Measurements from ENCODE around the gene RNASE8. TPM values are rescaled to one million over a fixed set of nuclear protein-coding genes. Genes with fewer than 3 reads are reported as not detected.

Gene RNASE8
- total RNA-seq, 1 experiment from 2014 or later, result not detected

GRCh38 chr14:21105095-21105494, 47.5 kb downstream of the RNASE8 start:
- no peak for DNase-seq (ENCODE audit: low spot score)

- DNase-seq (ENCODE audit: low spot score), result no peak
Measured at GRCh38 chr14:21106176-21106497, 48.5 kb downstream of the RNASE8 start.

GRCh38 chr14:21106498-21107282, 49.1 kb downstream of the RNASE8 start:
- DNase-seq (ENCODE audit: low spot score), result peak; percentile 71

GRCh38 chr14:21107283-21107800, 49.7 kb downstream of the RNASE8 start:
- no peak for DNase-seq (ENCODE audit: low spot score)

Other genes starting within 250 kb of the RNASE8 start
- not detected in 2 replicates for gene RNASE3, start 166.4 kb upstream of the RNASE8 start, total RNA-seq (2014; rRNA removed; shearing (Covaris generic))
- gene RNASE2, start 102.3 kb upstream of the RNASE8 start, total RNA-seq (2014; rRNA removed; shearing (Covaris generic)), result not detected in 2 replicates
- 47.1 and 49.6 TPM in 2 replicates for gene METTL17, start 67.8 kb upstream of the RNASE8 start, total RNA-seq (2014; rRNA removed; shearing (Covaris generic))
- gene SLC39A2, start 58.5 kb upstream of the RNASE8 start, total RNA-seq (2014; rRNA removed; shearing (Covaris generic)), result not detected in 2 replicates
- gene NDRG2, start 32.8 kb upstream of the RNASE8 start, total RNA-seq (2014; rRNA removed; shearing (Covaris generic)), result 16.0 and 18.1 TPM in 2 replicates
- not detected in 2 replicates for gene TPPP2, start 27.6 kb upstream of the RNASE8 start, total RNA-seq (2014; rRNA removed; shearing (Covaris generic))
- not detected in 2 replicates for gene RNASE13, start 23.0 kb upstream of the RNASE8 start, total RNA-seq (2014; rRNA removed; shearing (Covaris generic))
- gene RNASE7, start 15.5 kb upstream of the RNASE8 start, total RNA-seq (2014; rRNA removed; shearing (Covaris generic)), result not detected in 2 replicates
- 18.4 and 20.0 TPM in 2 replicates for gene ARHGEF40, start 12.5 kb downstream of the RNASE8 start, total RNA-seq (2014; rRNA removed; shearing (Covaris generic))
- 13.6 and 14.6 TPM in 2 replicates for gene ZNF219, start 40.8 kb downstream of the RNASE8 start, total RNA-seq (2014; rRNA removed; shearing (Covaris generic))
- gene TMEM253, start 43.2 kb downstream of the RNASE8 start, total RNA-seq (2014; rRNA removed; shearing (Covaris generic)), result 0.41 TPM in 1 of 2 replicates, not detected in the other
- not detected in 2 replicates for gene OR5AU1, start 98.2 kb downstream of the RNASE8 start, total RNA-seq (2014; rRNA removed; shearing (Covaris generic))
- 375 and 471 TPM in 2 replicates for gene HNRNPC, start 211.6 kb downstream of the RNASE8 start, total RNA-seq (2014; rRNA removed; shearing (Covaris generic))
- gene RPGRIP1, start 222.3 kb downstream of the RNASE8 start, total RNA-seq (2014; rRNA removed; shearing (Covaris generic)), result 0.05 and 0.33 TPM in 2 replicates

All from HT-29 (cell line).